Stimulated activated CD4-positive, alpha-beta T cell treated with anti-CD3 and anti-CD28 coated beads, Interleukin-2, amount 100 ng/mL, for 24 hours (primary cell): ENCODE data around the gene CD164.
A peak's percentile ranks its signal among the peaks of the same experiment; 100 is the strongest.

Experiments used
- DNase-seq, 2 donors: peaks; one replicate each; pipeline ENCODE4 v3.0.0-alpha.2; 2020

Gene CD164

GRCh38 chr6:109381747-109382575 is at the start of gene CD164:
CD164 (minus strand) TSS chr6:109382467; CDS start chr6:109382378, 89 bp downstream.
- peak; percentile 91 to 95 for DNase-seq

DNA sequence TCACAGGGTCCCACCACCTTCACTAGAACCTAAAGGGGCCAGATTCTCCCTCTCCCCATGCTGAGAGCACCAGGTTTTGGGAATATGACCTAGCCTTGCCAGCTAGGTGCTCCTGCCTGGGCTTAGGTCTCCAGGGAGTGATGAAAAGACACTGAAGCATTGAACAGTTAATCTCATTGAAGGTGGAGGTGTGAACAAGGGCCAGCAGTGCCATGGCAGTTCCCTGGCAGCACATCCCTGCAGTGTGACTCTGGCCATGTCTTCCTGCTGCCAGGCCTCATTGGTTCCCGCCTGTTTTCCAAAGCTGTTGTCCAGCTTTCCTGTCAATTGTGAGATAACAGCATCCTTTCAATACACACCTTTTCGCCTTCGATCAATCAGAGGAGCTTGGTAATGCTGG is 47.2 kb upstream of the CD164 start:
- DNase-seq, result no peak

DNA sequence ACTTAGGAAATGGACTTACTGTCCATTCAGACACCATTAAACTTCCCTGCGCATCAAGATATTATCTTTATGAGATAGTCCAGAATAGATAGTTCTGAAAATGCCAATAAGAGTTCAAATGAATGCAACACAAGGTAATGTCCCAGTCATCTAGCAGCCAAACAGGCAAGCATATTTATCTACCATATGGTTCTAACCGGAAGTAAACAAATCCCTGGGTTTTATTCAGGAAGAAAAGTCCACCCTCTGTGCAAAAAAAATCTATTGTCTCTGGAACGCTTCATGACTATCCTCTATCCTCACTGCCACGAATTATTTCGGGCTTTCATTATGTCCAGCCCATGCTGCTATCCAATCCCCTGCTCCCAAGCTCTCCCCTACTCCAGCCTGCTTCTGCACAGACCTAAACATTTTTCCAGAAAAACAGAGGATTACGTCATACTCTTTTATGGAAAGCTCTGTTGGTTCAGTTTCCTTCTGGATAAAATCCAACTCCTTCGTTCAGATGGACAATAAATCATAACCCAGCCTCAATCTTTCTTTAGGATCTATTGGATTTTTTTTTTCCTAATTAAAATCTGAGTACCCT is 46.7 kb upstream of the CD164 start:
- no peak for DNase-seq

GRCh38 chr6:109424946-109425345 is 42.7 kb upstream of the CD164 start:
- no peak for DNase-seq

DNA sequence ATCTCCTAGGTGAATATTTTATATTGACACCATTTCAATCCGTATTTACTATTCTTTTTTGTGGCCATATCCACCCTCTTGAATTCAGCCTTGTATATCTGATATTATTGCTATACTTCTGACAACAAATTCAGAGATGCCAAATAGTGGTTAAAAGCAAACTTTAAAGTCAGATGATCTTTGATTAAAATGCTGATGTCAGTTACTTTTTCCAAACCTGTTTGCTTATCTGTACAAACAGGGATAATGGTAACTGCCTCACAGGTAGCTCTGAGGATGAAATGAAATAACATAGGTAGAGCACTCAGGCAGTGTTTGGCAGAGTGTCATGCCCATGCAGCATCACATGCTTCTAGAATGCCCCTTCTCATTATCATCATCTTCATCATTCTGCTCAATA is 38.9 kb upstream of the CD164 start:
- no peak for DNase-seq

GRCh38 chr6:109420751-109421150 is 38.5 kb upstream of the CD164 start:
- no peak for DNase-seq

GRCh38 chr6:109417646-109418045 is 35.4 kb upstream of the CD164 start:
- DNase-seq, result no peak

GRCh38 chr6:109411034-109411433 is 28.8 kb upstream of the CD164 start:
- no peak for DNase-seq

DNA sequence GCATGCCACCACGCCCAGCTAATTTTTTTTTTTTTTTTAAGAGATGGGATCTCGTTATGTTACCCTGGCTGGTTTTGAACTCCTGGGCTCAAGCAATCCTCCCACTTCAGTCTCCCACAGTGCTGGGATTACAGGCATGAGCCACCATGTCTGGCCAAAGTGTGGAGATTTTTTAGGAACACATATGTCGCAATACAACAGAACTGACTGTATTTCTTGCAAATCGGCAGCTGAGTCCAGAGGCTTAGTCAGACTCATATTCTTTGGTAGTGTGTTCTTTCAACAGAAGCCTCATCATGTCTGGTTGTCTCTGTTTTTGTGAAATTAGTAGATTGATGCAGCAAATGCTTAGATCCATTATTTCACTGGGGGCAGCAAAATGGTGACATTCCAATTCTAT is 23.9 kb upstream of the CD164 start:
- no peak for DNase-seq

- no peak for DNase-seq
Observed at GRCh38 chr6:109397020-109397419, 14.8 kb upstream of the CD164 start.

DNA sequence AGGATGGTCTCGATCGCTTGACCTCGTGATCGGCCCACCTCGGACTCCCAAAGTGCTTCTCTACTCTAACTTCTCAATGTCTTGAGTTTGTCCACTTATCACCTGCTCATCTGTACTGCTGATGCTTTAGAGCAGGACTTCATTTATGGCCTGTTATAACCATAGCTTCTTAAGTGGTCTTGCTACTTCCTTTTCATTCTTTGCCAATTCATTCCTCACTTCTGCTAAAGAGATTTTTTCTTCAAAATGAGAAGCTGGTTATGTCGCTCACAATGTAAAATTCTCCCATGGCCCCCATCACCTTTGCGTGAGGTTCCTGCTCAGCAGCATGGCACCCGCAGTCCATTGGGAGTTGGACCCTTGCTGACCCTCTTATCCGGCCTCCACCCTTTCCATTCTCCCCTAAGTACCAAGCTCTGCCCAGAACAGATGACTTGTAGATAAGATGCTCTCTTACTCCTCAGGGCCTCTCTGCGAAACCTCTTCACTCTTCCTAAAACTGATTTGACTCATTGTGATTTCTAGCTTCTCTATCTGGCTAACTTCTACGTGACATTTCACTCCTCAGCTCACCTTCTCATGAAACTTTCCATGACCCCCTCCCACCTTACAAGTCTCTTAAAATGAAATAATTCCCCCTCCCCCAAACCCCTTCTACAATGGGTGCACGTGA is 13.9 kb upstream of the CD164 start:
- no peak for DNase-seq

DNA sequence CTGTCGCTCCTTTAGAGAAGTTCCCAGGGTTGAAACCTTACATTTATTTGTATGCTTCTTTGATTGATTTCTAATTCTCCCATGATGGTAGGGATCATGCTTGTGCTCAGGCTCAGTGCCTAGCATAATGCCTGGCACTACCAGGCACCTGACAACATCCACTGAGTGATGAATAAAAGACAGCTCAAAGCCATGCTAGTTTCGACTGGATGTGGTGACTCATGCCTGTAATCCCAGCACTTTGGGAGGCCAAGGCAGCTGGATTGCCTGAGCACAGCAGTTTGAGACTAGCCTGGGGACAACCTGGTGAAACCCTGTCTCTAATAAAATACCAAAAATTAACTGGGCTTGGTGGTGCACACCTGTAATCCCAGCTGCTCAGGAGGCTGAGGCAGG is 11.6 kb upstream of the CD164 start:
- no peak for DNase-seq

GRCh38 chr6:109393157-109393885 is 11.1 kb upstream of the CD164 start:
- no peak for DNase-seq

DNA sequence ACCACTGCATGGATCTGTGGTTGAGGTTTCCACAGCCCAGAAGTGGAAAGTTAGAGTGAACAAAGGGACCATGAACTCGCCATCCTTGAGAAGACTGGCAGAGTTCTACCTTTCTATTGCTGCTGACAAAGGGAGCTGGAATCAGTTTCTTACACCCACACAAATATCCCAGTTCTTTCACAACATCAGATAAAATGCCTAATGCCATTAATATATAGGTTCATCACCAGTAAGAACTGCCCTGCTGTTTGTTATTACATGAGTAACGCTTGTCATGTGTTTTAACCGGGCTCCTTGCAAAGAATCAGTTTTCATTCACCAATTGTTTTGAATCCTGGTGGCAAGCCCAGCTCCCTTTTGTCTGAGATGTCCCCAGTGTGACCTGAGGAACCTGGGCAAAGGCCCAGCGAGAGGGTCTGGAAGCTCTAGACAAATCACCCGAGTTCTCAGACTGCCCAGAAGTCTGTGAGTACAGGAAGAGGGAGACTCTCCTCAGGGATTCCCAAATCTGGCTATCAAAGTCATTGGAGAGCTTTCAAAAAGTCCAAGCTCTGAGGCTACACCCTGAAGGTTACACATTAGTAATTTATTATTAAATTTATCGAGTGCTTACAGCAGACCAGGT is 7.5 kb upstream of the CD164 start:
- no peak for DNase-seq

GRCh38 chr6:109388265-109388664 is 6.0 kb upstream of the CD164 start:
- DNase-seq, result no peak

GRCh38 chr6:109383438-109383940 is 1.2 kb upstream of the CD164 start:
- DNase-seq, result no peak

GRCh38 chr6:109382576-109383437 is 540 bp upstream of the CD164 start:
- DNase-seq, result peak; percentile 89 to 92

GRCh38 chr6:109381061-109381746 is 1.1 kb downstream of the CD164 start:
- peak in 1 of 2 donors; percentile 25 for DNase-seq

GRCh38 chr6:109379711-109380110 is 2.6 kb downstream of the CD164 start:
- DNase-seq, result no peak

GRCh38 chr6:109377717-109378116 is 4.5 kb downstream of the CD164 start:
- no peak for DNase-seq

- DNase-seq, result no peak
Observed at GRCh38 chr6:109374326-109374892, 7.9 kb downstream of the CD164 start.
